Mucosa of gallbladder (tissue), 1 donor: ENCODE results near the gene NPY4R2. TPM values are rescaled to one million over a fixed set of nuclear protein-coding genes. Genes with fewer than 3 reads are reported as not detected.
"Not testable (repeated sequence)": the region's sequence is repeated elsewhere in the genome, so short reads cannot be mapped to it uniquely, and the experiment has no call there.

Experiments
- DNase-seq: peaks from one replicate; pipeline ENCODE4 v3.0.0-alpha.2; 2020; ENCODE audit warnings: low spot score
- total RNA-seq: library from RNA; stranded (reverse); gene quantifications from one replicate; pipeline ENCODE4 v1.2.1, GENCODE V29; 2021
- donor health status: DM: no; HTN: no; CAD: no.

NPY4R2 gene
- 0.66 TPM for total RNA-seq

- DNase-seq: not testable (repeated sequence)
These were observed at the start of gene NPY4R2 for GRCh38 chr10:47918475-47918874. Gene NPY4R2, plus strand, starts transcription at chr10:47918662. Its CDS starts 3,326 bp downstream, at chr10:47921988.

GRCh38 chr10:47870887-47871286 lies 47.6 kb upstream of the NPY4R2 start:
- not testable (repeated sequence) for DNase-seq

GRCh38 chr10:47871485-47872180 lies 46.8 kb upstream of the NPY4R2 start:
- not testable (repeated sequence) for DNase-seq

- DNase-seq: not testable (repeated sequence)
These were observed 46.2 kb upstream of the NPY4R2 start for GRCh38 chr10:47872236-47872635.

GRCh38 chr10:47884239-47884638 lies 34.2 kb upstream of the NPY4R2 start:
- DNase-seq: not testable (repeated sequence)

- not testable (repeated sequence) for DNase-seq
These were observed 33.5 kb upstream of the NPY4R2 start for GRCh38 chr10:47884934-47885333.

GRCh38 chr10:47886356-47886755 lies 32.1 kb upstream of the NPY4R2 start:
- DNase-seq: not testable (repeated sequence)

GRCh38 chr10:47886827-47887226 lies 31.6 kb upstream of the NPY4R2 start:
- not testable (repeated sequence) for DNase-seq

GRCh38 chr10:47890737-47891136 lies 27.7 kb upstream of the NPY4R2 start:
- not testable (repeated sequence) for DNase-seq

GRCh38 chr10:47892494-47893261 lies 25.8 kb upstream of the NPY4R2 start:
- DNase-seq: not testable (repeated sequence)

- DNase-seq: not testable (repeated sequence)
These were observed 23.9 kb upstream of the NPY4R2 start for GRCh38 chr10:47894571-47894970.

- DNase-seq: not testable (repeated sequence)
These were observed 20.6 kb upstream of the NPY4R2 start for GRCh38 chr10:47897813-47898212.

GRCh38 chr10:47909333-47909732 lies 9.1 kb upstream of the NPY4R2 start:
- DNase-seq: not testable (repeated sequence)

GRCh38 chr10:47910486-47910885 lies 8.0 kb upstream of the NPY4R2 start:
- DNase-seq: not testable (repeated sequence)

- DNase-seq: not testable (repeated sequence)
These were observed 4.4 kb upstream of the NPY4R2 start for GRCh38 chr10:47914052-47914451.

GRCh38 chr10:47915849-47916548 lies 2.5 kb upstream of the NPY4R2 start:
- DNase-seq: not testable (repeated sequence)

GRCh38 chr10:47920610-47921009 lies 2.1 kb downstream of the NPY4R2 start:
- DNase-seq: not testable (repeated sequence)

- not testable (repeated sequence) for DNase-seq
These were observed 4.0 kb downstream of the NPY4R2 start for GRCh38 chr10:47922503-47922902.

- DNase-seq: not testable (repeated sequence)
These were observed 6.2 kb downstream of the NPY4R2 start for GRCh38 chr10:47924628-47925027.

- DNase-seq: not testable (repeated sequence)
These were observed 8.9 kb downstream of the NPY4R2 start for GRCh38 chr10:47927147-47927916.

- DNase-seq: not testable (repeated sequence)
These were observed 9.8 kb downstream of the NPY4R2 start for GRCh38 chr10:47928225-47928624.
